Gastrocnemius medialis (tissue), 4 donors: Measurements from ENCODE around the gene LHFPL4. TPM values are rescaled to one million over a fixed set of nuclear protein-coding genes. Genes with fewer than 3 reads are reported as not detected.

Source experiments
- ATAC-seq, 2 donors: fragments of 150-250 bp; one replicate each; pipeline ENCODE4 v1.9.1; 2016
- DNase-seq, 2 donors: peaks; one replicate each; pipeline ENCODE4 v3.0.0-alpha.2; 2019
- H3K27ac ChIP-seq, 4 donors: fragments of 200-600 bp; sonication (generic); 1 replicate in 1 of 4; 2 replicates in 3 of 4; pipeline ENCODE4 v1.5.1; 2016 to 2018; ENCODE audit warnings: mild to moderate bottlenecking in 2 of 4, moderate library complexity in 1 of 4
- H3K27me3 ChIP-seq, 3 donors: fragments of 200-600 bp; sonication (generic) in 2 of 3; 1 replicate in 1 of 3; 2 replicates in 2 of 3; pipeline versions ENCODE4 v1.5.1 to v1.6.0; 2016 to 2019; ENCODE audit warnings: mild to moderate bottlenecking in 1 of 3, moderate library complexity in 1 of 3
- H3K36me3 ChIP-seq, 2 donors: fragments of 200-600 bp; sonication (generic) in 1 of 2; one replicate each; pipeline ENCODE4 v1.5.1; 2017 to 2018
- H3K4me1 ChIP-seq, 2 donors: fragments of 200-600 bp; sonication (generic) in 1 of 2; one replicate each; pipeline ENCODE4 v1.5.1; 2016 to 2017; ENCODE audit warnings: mild to moderate bottlenecking in 2 of 2
- H3K4me3 ChIP-seq, 4 donors: fragments of 200-600 bp; sonication (generic) in 3 of 4; 1 replicate in 1 of 4; 2 replicates in 3 of 4; pipeline ENCODE4 v1.5.1; 2016 to 2019; ENCODE audit warnings: mild to moderate bottlenecking in 2 of 4
- H3K9me3 ChIP-seq, 3 donors: fragments of 200-600 bp; sonication (generic) in 2 of 3; 1 replicate in 1 of 3; 2 replicates in 2 of 3; pipeline ENCODE4 v1.5.1; 2016 to 2019
- POLR2A ChIP-seq, 2 donors: fragments of 450-650 bp; IDR thresholded peaks; one replicate each; pipeline ENCODE4 v1.6.1; 2017; ENCODE audit warnings: antibody characterized with exemption in 2 of 2, mild to moderate bottlenecking in 2 of 2, moderate library complexity in 2 of 2
- in situ Hi-C, 4 donors: fragments of 200-750 bp; cut with MboI; loops; one replicate each; pipeline versions ENCODE4 v1.15.0 to v1.8.0; 2017; ENCODE audit warnings: low sequenced_read_pairs in 4 of 4
- intact Hi-C: fragments of 100-400 bp; cut with DNase I; formaldehyde crosslinking; loops from one replicate; pipeline ENCODE4 v1.15.1; 2023; ENCODE audit warnings: low total_unique reads
- total RNA-seq, 4 donors: library from RNA; depleted of rRNA; stranded (reverse); fragments of >200 nt; gene quantifications; one replicate each; pipeline versions ENCODE4 v1.1.0 to v1.2.3, GENCODE V29; 2016
- TF ChIP-seq, protein P1 (sequence below), 5 experiments: fragments of 450-650 bp in 3 of 5; fragments of 200-600 bp in 2 of 5; sonication (generic) in 2 of 5; IDR thresholded peaks in 4 of 5; conservative IDR thresholded peaks in 1 of 5; 1 replicate in 4 of 5; 2 replicates in 1 of 5; pipeline ENCODE4 v1.5.1; 2016 to 2019; ENCODE audit warnings: antibody characterized with exemption in 5 of 5, mild to moderate bottlenecking in 3 of 5, moderate library complexity in 3 of 5

LHFPL4 gene
- total RNA-seq, 4 donors from 2014 or later: not detected

DNA sequence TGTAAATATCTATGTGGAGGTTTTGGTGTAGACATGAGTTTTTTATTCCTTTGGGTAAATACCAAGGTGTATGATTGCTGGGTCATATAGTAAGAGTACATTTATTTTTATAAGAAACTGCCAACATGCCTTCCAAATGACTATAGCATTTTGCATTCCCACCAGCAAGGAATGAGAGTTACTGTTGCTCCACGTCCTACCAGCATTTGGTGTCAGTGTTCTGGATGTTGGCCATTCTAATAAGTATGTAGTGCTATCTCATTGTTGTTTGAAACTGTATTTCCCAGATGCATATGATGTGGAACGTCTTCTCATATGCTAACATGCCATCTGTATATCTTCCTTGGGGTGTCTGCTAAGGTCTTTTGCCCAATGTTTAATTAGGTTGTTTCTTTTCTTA lies 38.7 kb downstream of the LHFPL4 start:
- intact Hi-C loops (no loop called here), in situ Hi-C loops (no loop called here)
- H3K4me3 ChIP-seq: no peak overlapping the region
- H3K27ac ChIP-seq: no peak overlapping the region
- ATAC-seq: no peak
- peaks cover under 1 to 6% (median 2%) of the 10 kb centered on the region in 3 donors for H3K27me3 ChIP-seq
- no peak for DNase-seq
- TF ChIP-seq POLR2A (IDR thresholded peaks at IDR 0.05): no peak
- TF ChIP-seq, protein P1, sequence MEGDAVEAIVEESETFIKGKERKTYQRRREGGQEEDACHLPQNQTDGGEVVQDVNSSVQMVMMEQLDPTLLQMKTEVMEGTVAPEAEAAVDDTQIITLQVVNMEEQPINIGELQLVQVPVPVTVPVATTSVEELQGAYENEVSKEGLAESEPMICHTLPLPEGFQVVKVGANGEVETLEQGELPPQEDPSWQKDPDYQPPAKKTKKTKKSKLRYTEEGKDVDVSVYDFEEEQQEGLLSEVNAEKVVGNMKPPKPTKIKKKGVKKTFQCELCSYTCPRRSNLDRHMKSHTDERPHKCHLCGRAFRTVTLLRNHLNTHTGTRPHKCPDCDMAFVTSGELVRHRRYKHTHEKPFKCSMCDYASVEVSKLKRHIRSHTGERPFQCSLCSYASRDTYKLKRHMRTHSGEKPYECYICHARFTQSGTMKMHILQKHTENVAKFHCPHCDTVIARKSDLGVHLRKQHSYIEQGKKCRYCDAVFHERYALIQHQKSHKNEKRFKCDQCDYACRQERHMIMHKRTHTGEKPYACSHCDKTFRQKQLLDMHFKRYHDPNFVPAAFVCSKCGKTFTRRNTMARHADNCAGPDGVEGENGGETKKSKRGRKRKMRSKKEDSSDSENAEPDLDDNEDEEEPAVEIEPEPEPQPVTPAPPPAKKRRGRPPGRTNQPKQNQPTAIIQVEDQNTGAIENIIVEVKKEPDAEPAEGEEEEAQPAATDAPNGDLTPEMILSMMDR (IDR thresholded peaks at IDR 0.05 in 4 of 5, conservative IDR thresholded peaks at IDR 0.05 in 1 of 5): no peak
- H3K4me1 ChIP-seq: no peaks in the 10 kb centered on the region
- H3K36me3 ChIP-seq: no peaks in the 10 kb centered on the region
- no peaks in the 10 kb centered on the region for H3K9me3 ChIP-seq

DNA sequence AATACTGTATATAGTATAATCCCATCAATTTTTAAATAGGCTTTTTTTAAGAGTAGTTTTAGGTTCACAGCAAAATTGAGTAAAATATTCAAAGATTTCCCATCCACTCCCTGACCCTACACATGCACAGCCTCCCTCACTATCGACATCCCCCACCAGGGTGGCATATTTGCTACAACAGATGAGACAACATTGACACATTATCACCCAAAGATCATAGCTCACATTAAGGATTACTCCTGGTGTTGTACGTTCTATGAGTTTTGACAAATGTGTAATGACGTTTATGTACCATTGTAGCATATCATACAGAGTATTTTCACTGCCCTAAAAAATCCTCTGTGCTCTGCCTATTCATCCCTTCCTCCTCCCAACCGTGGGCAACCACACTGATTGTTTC lies 39.3 kb downstream of the LHFPL4 start:
- Histone ChIP-seq H3K4me1 (no peaks in the 10 kb centered on the region), H3K9me3 (no peaks in the 10 kb centered on the region), H3K4me3 (no peak overlapping the region), H3K27ac (no peak overlapping the region), H3K36me3 (no peaks in the 10 kb centered on the region), H3K27me3 (peaks cover 7 to 13% (median 9%) of the 10 kb centered on the region in 3 donors)
- ATAC-seq (no peak), DNase-seq (no peak)
- intact Hi-C loops (no loop called here), in situ Hi-C loops (no loop called here)
- TF ChIP-seq, protein P1 (IDR thresholded peaks at IDR 0.05 in 4 of 5, conservative IDR thresholded peaks at IDR 0.05 in 1 of 5): no peak
- TF ChIP-seq POLR2A (IDR thresholded peaks at IDR 0.05): no peak

DNA sequence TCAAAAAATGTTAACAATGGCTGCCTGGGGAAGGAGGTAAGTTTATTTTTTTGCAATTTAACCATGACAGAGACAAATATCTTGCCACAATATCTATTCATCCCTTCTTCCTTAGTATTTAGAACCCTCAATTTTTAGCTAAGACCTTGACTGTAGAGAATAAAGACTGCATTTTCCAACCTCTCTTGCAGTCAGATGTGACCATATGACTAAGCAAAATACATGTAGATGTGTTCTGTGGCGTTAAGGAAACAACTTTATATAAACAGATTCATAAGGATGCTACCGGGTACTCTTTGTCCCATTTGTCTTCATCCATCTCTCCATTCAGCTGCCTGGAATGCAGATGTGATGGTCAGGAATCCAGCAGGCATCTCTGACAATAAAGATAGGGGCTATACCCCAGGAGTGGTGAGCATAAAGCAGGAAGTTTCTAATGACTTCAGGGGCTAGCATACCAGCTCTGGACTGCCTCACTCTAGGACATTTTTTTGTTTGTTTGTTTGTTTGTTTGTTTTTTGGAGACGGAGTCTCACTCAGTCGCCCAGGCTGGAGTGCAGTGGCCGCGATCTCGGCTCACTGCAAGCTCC lies 41.1 kb downstream of the LHFPL4 start:
- no peaks in the 10 kb centered on the region for H3K4me1 ChIP-seq
- no peak for TF ChIP-seq POLR2A (IDR thresholded peaks at IDR 0.05)
- TF ChIP-seq, protein P1 (IDR thresholded peaks at IDR 0.05 in 4 of 5, conservative IDR thresholded peaks at IDR 0.05 in 1 of 5): no peak
- peaks cover 20 to 28% (median 23%) of the 10 kb centered on the region in 3 donors for H3K27me3 ChIP-seq
- no peak overlapping the region for H3K4me3 ChIP-seq
- no peak overlapping the region for H3K27ac ChIP-seq
- in situ Hi-C loops (no loop called here), intact Hi-C loops (no loop called here)
- ATAC-seq (no peak), DNase-seq (no peak)
- no peaks in the 10 kb centered on the region for H3K36me3 ChIP-seq
- H3K9me3 ChIP-seq: no peaks in the 10 kb centered on the region

DNA sequence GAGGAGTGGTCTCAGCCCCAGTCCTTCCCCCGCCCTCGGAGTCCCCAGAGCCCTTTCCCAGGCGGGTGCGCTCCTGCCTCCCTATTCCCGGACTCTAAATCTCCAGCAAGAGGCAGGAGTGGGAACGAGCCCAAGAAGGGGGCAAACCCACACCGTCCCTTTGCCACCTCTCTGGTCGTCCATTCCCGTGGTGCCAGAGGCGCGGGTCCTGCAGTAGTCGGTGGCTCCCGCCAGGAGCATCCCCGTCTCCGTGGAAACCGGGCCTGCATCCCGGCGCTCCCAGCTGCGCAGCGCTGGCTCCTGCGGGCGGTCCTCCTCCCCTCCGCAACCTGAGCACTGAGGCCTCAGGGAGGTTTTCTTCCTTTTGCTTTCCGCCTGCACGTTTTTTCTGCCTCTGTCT lies 44.8 kb downstream of the LHFPL4 start:
- ATAC-seq (no peak), DNase-seq (no peak)
- in situ Hi-C loops: no loop called here
- Histone ChIP-seq H3K4me1 (no peaks in the 10 kb centered on the region), H3K9me3 (no peaks in the 10 kb centered on the region), H3K4me3 (no peak overlapping the region), H3K27me3 (peaks cover 20 to 28% (median 23%) of the 10 kb centered on the region in 3 donors), H3K27ac (no peak overlapping the region), H3K36me3 (no peaks in the 10 kb centered on the region)
- TF ChIP-seq, protein P1 (IDR thresholded peaks at IDR 0.05 in 4 of 5, conservative IDR thresholded peaks at IDR 0.05 in 1 of 5): no peak
- TF ChIP-seq POLR2A (IDR thresholded peaks at IDR 0.05): no peak
- intact Hi-C loops: no loop called here
